A673 (cell line): Measurements from ENCODE around the gene NSUN6.

Experiments used
- CTCF ChIP-seq: fragments of 300-800, 200-600 bp; sonication (generic); conservative IDR thresholded peaks from 2 replicates; pipeline ENCODE4 v1.5.1; 2017; ENCODE audit warnings: low read depth, mild to moderate bottlenecking, antibody characterized with exemption, low read length, moderate library complexity, mixed read lengths
- EZH2 ChIP-seq: fragments of 200-600 bp; sonication (generic); IDR thresholded peaks from 2 replicates; pipeline ENCODE4 v1.6.1; 2017; ENCODE audit warnings: borderline replicate concordance, low read depth, mild to moderate bottlenecking, mixed read lengths, antibody characterized with exemption, low read length; ENCODE audit not compliant: poor library complexity, severe bottlenecking

GRCh38 chr10:18566177-18566576 is 85.2 kb downstream of the NSUN6 start:
- TF ChIP-seq EZH2 (no peak), CTCF (no peak)
